OCI-LY3 (cell line): ENCODE results near the gene JDP2.

Source experiments
- H2AFZ ChIP-seq: fragments of 200-600, 300-600 bp; shearing (Covaris generic); 2 replicates; pipeline ENCODE4 v1.6.0; 2014; ENCODE audit warnings: antibody characterized with exemption, low read depth, low read length
- H3K27ac ChIP-seq: fragments of 200-600, 300-600 bp; sonication (generic); 2 replicates; pipeline ENCODE4 v1.5.1; 2014; ENCODE audit warnings: mild to moderate bottlenecking, low read length, moderate library complexity, mixed read lengths
- H3K27me3 ChIP-seq: fragments of 200-600, 300-600 bp; sonication (generic); 2 replicates; pipeline ENCODE4 v1.6.1; 2014; ENCODE audit warnings: low read depth, low read length, mixed read lengths
- H3K36me3 ChIP-seq: fragments of 200-600, 300-600 bp; sonication (generic); replicated peaks from 2 replicates; pipeline ENCODE3; 2014; ENCODE audit warnings: low read depth, low read length, mixed read lengths
- H3K4me1 ChIP-seq: fragments of 300-600, 200-600 bp; sonication (generic); 2 replicates; pipeline ENCODE4 v1.6.1; 2014; ENCODE audit warnings: low read length, mixed read lengths
- H3K4me2 ChIP-seq: fragments of 200-600, 300-600 bp; sonication (generic); 2 replicates; pipeline ENCODE4 v1.6.1; 2014; ENCODE audit warnings: low read length, mixed read lengths
- H3K4me3 ChIP-seq: fragments of 300-600, 200-600 bp; sonication (generic); 2 replicates; pipeline ENCODE4 v1.5.1; 2014; ENCODE audit warnings: antibody characterized with exemption, mild to moderate bottlenecking, low read length, moderate library complexity
- H3K79me2 ChIP-seq: fragments of 300-600, 200-600 bp; shearing (Covaris generic); 2 replicates; pipeline ENCODE4 v1.6.1; 2014; ENCODE audit warnings: mild to moderate bottlenecking, low read length, mixed read lengths
- H3K9ac ChIP-seq: fragments of 300-600, 200-600 bp; shearing (Covaris generic); 2 replicates; pipeline ENCODE4 v1.6.0; 2014; ENCODE audit warnings: mild to moderate bottlenecking, low read length, moderate library complexity
- H3K9me3 ChIP-seq: fragments of 200-600, 300-600 bp; shearing (Covaris generic); 2 replicates; pipeline ENCODE4 v1.6.1; 2014; ENCODE audit warnings: low read length, mixed read lengths; ENCODE audit not compliant: insufficient read depth
- H4K20me1 ChIP-seq: fragments of 200-600, 300-600 bp; sonication (generic); 2 replicates; pipeline ENCODE4 v1.6.1; 2016; ENCODE audit warnings: low read length, mixed read lengths; ENCODE audit not compliant: insufficient read depth
- CTCF ChIP-seq: fragments of 200-600, 300-600 bp; sonication (generic); IDR thresholded peaks from 2 replicates; pipeline ENCODE4 v1.5.1; 2014; ENCODE audit warnings: antibody characterized with exemption, low read length, low read depth
- EZH2phosphoT487 ChIP-seq: fragments of 200-600 bp; shearing (Covaris generic); IDR thresholded peaks from 2 replicates; pipeline ENCODE4 v1.6.1; 2018; ENCODE audit warnings: antibody characterized with exemption, mixed run types, low read depth

Gene JDP2

DNA sequence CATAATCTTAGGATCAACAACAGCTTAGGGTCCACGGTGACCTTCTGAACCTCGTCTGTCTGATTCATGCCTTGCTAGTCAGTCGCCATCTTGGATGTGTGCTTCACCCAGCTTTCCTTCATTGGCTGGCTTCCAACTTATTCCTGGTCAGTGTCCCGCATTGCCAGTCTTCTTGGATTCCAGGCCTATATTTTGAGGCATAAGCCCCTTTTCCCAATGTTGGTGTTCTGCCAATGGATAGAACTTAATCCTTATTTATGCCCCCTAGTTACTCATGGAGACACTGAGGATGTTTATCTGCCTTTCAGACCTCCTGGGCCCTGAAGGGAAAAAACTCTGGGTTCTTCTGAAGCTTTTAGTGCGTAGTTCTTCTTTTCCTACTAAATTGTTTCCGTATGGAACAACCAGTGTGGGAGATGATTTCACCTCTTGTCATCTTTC, 5.8 kb downstream of the JDP2 start:
- H3K36me3 ChIP-seq, result peaks cover 91% of the 10 kb centered on the region
- H3K79me2 ChIP-seq, result peaks cover 100% of the 10 kb centered on the region
- no peak overlapping the region for H3K4me2 ChIP-seq
- H3K27me3 ChIP-seq, result no peaks in the 10 kb centered on the region
- no peaks in the 10 kb centered on the region for H3K9me3 ChIP-seq
- H3K4me3 ChIP-seq, result no peak overlapping the region
- peaks cover 99% of the 10 kb centered on the region for H4K20me1 ChIP-seq
- no peak overlapping the region for H3K27ac ChIP-seq
- no peak overlapping the region for H3K9ac ChIP-seq
- H3K4me1 ChIP-seq, result peaks cover 60% of the 10 kb centered on the region
- H2AFZ ChIP-seq, result no peak overlapping the region
- TF ChIP-seq CTCF, result no peak
- TF ChIP-seq EZH2phosphoT487, result no peak

- Histone ChIP-seq H3K79me2 (peaks cover 100% of the 10 kb centered on the region), H3K9ac (no peak overlapping the region), H4K20me1 (peaks cover 99% of the 10 kb centered on the region), H3K36me3 (peaks cover 93% of the 10 kb centered on the region), H3K9me3 (no peaks in the 10 kb centered on the region), H3K27ac (no peak overlapping the region), H3K4me1 (peaks cover 60% of the 10 kb centered on the region), H3K27me3 (no peaks in the 10 kb centered on the region), H2AFZ (no peak overlapping the region), H3K4me2 (no peak overlapping the region), H3K4me3 (no peak overlapping the region)
- TF ChIP-seq CTCF (no peak), EZH2phosphoT487 (no peak)
Measured at GRCh38 chr14:75434138-75434889, 6.5 kb downstream of the JDP2 start.

GRCh38 chr14:75434890-75435248, 7.0 kb downstream of the JDP2 start:
- Histone ChIP-seq H3K9ac (no peak overlapping the region), H4K20me1 (peaks cover 99% of the 10 kb centered on the region), H3K4me3 (no peak overlapping the region), H3K36me3 (peaks cover 93% of the 10 kb centered on the region), H3K79me2 (peaks cover 100% of the 10 kb centered on the region), H3K27me3 (no peaks in the 10 kb centered on the region), H3K4me2 (no peak overlapping the region), H3K9me3 (no peaks in the 10 kb centered on the region), H3K27ac (no peak overlapping the region), H2AFZ (no peak overlapping the region), H3K4me1 (peaks cover 60% of the 10 kb centered on the region)
- TF ChIP-seq CTCF (no peak), EZH2phosphoT487 (no peak)

- no peak overlapping the region for H3K9ac ChIP-seq
- no peak overlapping the region for H3K4me3 ChIP-seq
- no peaks in the 10 kb centered on the region for H3K27me3 ChIP-seq
- H3K4me1 ChIP-seq, result peaks cover 60% of the 10 kb centered on the region
- peaks cover 94% of the 10 kb centered on the region for H3K36me3 ChIP-seq
- peaks cover 100% of the 10 kb centered on the region for H3K79me2 ChIP-seq
- no peak for TF ChIP-seq EZH2phosphoT487
- no peak for TF ChIP-seq CTCF
- H3K9me3 ChIP-seq, result no peaks in the 10 kb centered on the region
- no peak overlapping the region for H3K27ac ChIP-seq
- H2AFZ ChIP-seq, result no peak overlapping the region
- H3K4me2 ChIP-seq, result no peak overlapping the region
- peaks cover 99% of the 10 kb centered on the region for H4K20me1 ChIP-seq
Measured at GRCh38 chr14:75435473-75435872, 7.7 kb downstream of the JDP2 start.
